ENCODE results near the gene GNG3.

DNA sequence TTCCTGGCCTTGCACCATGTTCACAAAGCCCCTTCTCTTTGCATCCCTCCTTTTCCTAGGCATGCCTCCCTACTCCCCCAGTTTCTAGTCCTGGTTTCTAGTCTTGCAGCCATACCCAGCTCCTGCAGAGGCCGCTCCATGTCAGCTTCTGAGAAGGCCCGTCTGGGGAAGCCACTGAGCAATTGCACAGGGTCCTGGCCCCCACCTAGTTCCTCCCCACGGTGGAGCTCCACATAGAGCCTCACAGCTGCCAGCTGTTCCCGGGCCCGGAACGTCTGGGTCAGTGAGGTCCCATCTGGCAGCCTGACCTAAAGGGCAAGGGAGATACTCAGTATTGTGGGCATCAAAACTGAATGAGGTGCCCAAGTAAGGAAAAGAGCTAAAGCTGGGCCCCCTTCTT is 30.8 kb upstream of the GNG3 start:
- TF ChIP-seq, protein P1, sequence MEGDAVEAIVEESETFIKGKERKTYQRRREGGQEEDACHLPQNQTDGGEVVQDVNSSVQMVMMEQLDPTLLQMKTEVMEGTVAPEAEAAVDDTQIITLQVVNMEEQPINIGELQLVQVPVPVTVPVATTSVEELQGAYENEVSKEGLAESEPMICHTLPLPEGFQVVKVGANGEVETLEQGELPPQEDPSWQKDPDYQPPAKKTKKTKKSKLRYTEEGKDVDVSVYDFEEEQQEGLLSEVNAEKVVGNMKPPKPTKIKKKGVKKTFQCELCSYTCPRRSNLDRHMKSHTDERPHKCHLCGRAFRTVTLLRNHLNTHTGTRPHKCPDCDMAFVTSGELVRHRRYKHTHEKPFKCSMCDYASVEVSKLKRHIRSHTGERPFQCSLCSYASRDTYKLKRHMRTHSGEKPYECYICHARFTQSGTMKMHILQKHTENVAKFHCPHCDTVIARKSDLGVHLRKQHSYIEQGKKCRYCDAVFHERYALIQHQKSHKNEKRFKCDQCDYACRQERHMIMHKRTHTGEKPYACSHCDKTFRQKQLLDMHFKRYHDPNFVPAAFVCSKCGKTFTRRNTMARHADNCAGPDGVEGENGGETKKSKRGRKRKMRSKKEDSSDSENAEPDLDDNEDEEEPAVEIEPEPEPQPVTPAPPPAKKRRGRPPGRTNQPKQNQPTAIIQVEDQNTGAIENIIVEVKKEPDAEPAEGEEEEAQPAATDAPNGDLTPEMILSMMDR (IDR thresholded peaks at IDR 0.05) = no peak
- TF ChIP-seq POLR2A (IDR thresholded peaks at IDR 0.05) = no peak
